Activated CD8-positive, alpha-beta memory T cell treated with anti-CD3 and anti-CD28 coated beads for 48 hours (primary cell): ENCODE measurements around the gene ANKS1B.
A peak's percentile ranks its signal among the peaks of the same experiment; 100 is the strongest.

Source experiments
- DNase-seq, 3 experiments: peaks; one replicate each; pipeline ENCODE4 v3.0.0-alpha.2; 2020; ENCODE audit warnings: low read depth in 2 of 3, low spot score in 2 of 3

Gene ANKS1B

DNA sequence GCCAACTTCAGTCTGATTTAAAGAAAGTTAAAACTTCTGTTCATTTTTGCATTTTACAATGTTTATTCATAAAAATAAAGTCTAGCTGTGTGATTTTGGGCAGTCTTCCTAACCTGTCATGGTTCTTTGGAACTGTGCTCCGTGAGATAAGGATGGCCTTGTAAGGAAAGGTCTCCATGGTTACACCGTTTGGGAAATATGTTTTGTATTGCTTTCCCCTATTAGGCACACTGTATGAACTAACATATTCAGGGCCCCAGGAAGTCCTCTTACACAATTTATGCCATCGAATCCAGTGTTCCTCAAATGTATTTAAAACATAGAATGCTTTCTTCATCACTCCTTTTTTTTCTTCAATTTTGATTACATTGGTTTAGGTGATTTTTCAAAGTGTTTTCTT lies 1285.2 kb downstream of the ANKS1B start:
- DNase-seq, result no peak

DNA sequence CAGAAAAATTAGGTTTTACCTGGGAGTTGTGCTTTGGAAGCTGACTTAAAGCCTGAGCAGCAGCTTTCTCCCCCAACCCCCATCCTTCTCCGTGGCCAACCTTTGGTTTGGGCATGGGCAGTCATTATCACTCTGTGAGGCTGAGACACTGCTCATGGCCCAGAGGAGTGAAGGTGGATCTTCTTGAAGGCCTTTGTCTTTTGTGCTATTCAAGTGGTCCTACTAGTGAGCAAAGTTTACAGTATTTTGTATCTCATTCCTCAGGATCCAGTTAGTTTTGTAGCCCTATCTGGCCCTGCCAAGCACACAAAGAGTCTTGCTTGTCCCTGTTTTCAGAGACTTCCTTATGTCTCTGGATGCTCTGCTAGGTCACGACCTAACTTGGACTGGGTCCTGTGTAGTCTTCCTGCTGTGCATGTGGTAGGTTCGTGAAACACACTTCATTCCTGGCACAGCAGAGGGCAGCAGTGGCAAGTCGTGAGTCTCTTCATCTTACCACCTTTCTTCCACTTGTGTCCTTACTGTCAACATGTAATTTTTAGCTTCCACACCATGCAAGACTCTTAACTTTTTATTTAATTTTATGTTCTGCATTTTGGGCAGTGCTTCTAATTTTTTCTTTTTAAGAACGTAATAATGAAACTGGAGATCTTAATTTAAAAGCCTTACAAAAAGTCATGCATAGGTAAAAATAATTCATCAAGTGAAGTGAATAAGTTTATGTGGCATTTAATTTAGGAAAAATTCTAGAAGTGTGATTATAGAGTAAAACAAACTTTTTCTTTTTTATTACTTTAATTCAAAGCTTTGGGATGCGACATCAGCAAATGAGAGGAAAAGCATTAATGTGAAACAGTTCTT lies 1285.9 kb downstream of the ANKS1B start:
- peak in 1 of 3 experiments; percentile 9 for DNase-seq

DNA sequence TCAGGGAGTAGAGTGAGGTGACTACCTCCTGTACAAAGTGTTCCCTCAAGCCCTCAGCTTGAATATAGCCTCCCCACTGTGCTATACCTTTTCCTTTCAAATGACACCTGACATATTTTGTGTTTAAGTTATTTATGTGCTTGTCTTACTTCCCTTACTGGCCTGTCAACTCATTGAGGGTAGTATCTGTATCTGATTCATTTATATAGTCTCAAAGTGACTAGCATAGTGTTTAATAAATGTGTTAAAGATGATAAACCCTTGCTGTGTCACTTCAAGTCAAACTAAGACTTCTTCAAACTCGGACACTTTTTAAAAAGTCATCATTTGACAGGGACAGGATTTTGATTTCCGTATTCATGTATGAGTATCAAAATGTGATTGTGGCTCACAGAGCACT lies 1287.5 kb downstream of the ANKS1B start:
- DNase-seq, result no peak

DNA sequence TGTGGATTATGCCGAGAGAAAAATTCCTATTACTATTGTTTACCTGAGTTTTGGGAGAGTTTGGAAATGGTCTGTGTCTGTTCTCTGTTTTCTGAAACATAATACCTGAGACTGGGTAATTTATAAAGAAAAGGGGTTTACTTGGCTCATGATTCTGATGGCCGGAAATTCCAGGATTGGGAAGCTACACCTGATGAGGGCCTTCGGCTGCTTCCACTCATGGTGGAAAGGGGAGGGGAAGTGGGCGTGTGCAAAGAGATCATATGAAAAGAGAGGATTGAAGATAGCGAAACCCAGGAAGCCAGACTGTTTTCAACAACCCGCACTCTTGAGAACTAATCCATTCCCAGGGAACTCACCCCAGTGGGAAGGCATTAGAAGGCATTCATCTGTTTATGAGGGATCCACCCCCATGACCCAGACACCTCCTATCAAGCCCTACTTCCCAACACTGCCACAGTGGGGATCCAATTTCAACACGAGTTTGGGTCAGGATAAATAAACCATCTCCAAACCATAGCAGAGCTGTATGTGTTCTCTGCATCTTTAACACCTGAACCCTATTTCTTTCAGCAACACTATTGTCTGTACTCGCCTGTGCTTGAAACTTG lies 1288.6 kb downstream of the ANKS1B start:
- no peak for DNase-seq

DNA sequence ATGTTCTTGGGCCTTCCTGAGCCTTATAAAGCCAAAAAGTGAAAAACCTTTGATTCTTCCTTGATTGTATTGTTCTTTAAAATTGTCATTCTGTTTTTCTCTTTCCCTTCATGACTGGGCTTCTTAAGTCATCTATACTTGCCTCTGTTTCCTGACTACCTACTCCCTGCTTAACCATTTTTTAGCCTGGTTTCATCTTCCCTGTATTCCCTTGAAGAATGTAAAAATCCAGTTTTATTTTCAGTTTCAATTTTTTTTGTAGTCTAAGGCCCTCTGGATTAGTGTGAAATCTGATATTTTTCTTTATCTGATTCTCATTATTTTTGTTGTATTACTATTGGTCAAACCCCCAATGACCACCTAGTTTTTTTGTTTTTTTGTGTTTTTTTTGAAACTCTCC lies 1293.4 kb downstream of the ANKS1B start:
- DNase-seq, result no peak

DNA sequence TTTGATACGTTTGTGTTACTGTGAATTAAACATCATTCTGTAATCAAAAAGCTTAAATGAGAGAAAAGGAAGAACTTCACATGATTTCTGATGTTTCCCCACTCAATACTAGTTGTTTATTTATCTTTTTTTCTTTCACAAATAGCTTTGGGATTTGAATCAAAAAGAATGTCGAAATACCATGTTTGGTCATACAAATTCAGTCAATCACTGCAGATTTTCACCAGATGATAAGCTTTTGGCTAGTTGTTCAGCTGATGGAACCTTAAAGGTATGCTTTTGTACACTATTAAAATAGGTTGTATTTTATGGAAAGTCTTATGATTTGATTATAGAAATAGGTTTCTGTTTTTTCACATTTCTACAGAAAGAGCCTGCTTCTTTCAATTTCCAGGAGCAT lies 1298.1 kb downstream of the ANKS1B start:
- DNase-seq, result no peak
